ENCODE measurements around the gene PDGFC. TPM values are rescaled to one million over a fixed set of nuclear protein-coding genes. Genes with fewer than 3 reads are reported as not detected.

The PDGFC gene
- total and polyA plus RNA-seq, 2 of the 13 experiments (the other 11 are each of a cell fraction or from before 2014, with no cell fraction given) = 4.6 to 9.1 TPM

DNA sequence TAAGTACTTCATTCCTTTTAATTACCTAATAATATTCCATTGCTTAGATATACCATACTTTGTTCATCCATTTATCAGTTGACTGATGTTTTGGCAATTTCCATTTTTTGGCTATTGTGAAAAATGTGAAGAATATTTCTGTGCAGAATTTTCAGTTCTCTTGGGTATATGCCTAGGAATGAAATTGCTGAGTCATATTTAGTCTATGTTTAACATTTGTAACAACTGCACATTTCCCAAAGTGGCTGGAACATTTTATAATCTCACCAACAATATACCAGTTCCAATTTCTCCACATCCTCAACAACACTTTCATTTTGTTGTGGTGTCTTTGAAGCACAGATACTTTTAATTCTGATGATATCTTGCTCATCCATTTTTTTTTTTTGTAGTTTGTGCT, 215.5 kb downstream of the PDGFC start (continued):
- TF ChIP-seq, protein P1, sequence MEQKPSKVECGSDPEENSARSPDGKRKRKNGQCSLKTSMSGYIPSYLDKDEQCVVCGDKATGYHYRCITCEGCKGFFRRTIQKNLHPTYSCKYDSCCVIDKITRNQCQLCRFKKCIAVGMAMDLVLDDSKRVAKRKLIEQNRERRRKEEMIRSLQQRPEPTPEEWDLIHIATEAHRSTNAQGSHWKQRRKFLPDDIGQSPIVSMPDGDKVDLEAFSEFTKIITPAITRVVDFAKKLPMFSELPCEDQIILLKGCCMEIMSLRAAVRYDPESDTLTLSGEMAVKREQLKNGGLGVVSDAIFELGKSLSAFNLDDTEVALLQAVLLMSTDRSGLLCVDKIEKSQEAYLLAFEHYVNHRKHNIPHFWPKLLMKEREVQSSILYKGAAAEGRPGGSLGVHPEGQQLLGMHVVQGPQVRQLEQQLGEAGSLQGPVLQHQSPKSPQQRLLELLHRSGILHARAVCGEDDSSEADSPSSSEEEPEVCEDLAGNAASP (CRISPR knock-in tag; IDR thresholded peaks at IDR 0.05; ENCODE audit: borderline replicate concordance) = no peak

GRCh38 chr4:156754832-156755570, 216.6 kb downstream of the PDGFC start:
- no TSS peak for BruUV-seq (replicated peaks)
- in situ Hi-C loops (cut with HindIII; ENCODE audit: extremely low pct_ligation_motif_present, low pct_unique_long_range_greater_than_20kb) = no loop called here
- H3K27ac ChIP-seq (ENCODE audit: extremely low read length, insufficient read depth, low read length) = no peak overlapping the region
- intact Hi-C loops (cut with micrococcal nuclease; ENCODE audit: unreplicated experiment) = no loop called here
- 70% methylated on average over 5 of the region's 5 CpGs for WGBS (ENCODE audit: low lambda C conversion rate)
- FAIRE-seq (no peak), DNase-seq (ENCODE audit: low spot score) (no peak), ATAC-seq (no peak)
- H3K79me2 ChIP-seq (ENCODE audit: insufficient read depth, low read length) = no peaks in the 10 kb centered on the region
- H3K9ac ChIP-seq (ENCODE audit: insufficient read depth, low read depth, low read length) = no peak overlapping the region
- no peak overlapping the region for H2AFZ ChIP-seq (ENCODE audit: low read length)
- POLR2A ChIA-PET = no interaction called here
- no peaks in the 10 kb centered on the region for H3K36me3 ChIP-seq (replicated peaks in 1 of 2; ENCODE audit: control insufficient read depth in 1 of 2, insufficient read depth in 2 of 2, low read length in 2 of 2)
- H3K27me3 ChIP-seq (ENCODE audit: control insufficient read depth in 1 of 2, insufficient read depth in 2 of 2, low read length in 2 of 2) = no peaks in the 10 kb centered on the region
- no peaks in the 10 kb centered on the region for H4K20me1 ChIP-seq (ENCODE audit: insufficient read depth, low read length)
- TF ChIP-seq ZMYM4 (CRISPR knock-in tag; IDR thresholded peaks at IDR 0.05) (no peak), AGO1 (IDR thresholded peaks at IDR 0.05; ENCODE audit: low read depth, low read length, poor library complexity, severe bottlenecking) (no peak), SRSF1 (optimal IDR thresholded peaks at IDR 0.05; ENCODE audit: low read depth, low read length) (no peak), KDM1A (CRISPR knock-in tag; IDR thresholded peaks at IDR 0.05) (no peak), HNRNPUL1 (IDR thresholded peaks at IDR 0.05; ENCODE audit: low read depth, low read length) (no peak), ZNF678 (CRISPR knock-in tag; IDR thresholded peaks at IDR 0.05) (no peak), ZNF629 (CRISPR knock-in tag; conservative IDR thresholded peaks at IDR 0.05) (no peak), GLI4 (CRISPR knock-in tag; IDR thresholded peaks at IDR 0.05; ENCODE audit: borderline replicate concordance) (no peak), ZNF253 (CRISPR knock-in tag; IDR thresholded peaks at IDR 0.05; ENCODE audit: borderline replicate concordance) (no peak), ZEB1 (IDR thresholded peaks at IDR 0.05; ENCODE audit: insufficient replicate concordance, low read depth) (no peak), ZNF350 (CRISPR knock-in tag; IDR thresholded peaks at IDR 0.05; ENCODE audit: borderline replicate concordance, low read depth) (no peak)
- TF ChIP-seq, protein P2, sequence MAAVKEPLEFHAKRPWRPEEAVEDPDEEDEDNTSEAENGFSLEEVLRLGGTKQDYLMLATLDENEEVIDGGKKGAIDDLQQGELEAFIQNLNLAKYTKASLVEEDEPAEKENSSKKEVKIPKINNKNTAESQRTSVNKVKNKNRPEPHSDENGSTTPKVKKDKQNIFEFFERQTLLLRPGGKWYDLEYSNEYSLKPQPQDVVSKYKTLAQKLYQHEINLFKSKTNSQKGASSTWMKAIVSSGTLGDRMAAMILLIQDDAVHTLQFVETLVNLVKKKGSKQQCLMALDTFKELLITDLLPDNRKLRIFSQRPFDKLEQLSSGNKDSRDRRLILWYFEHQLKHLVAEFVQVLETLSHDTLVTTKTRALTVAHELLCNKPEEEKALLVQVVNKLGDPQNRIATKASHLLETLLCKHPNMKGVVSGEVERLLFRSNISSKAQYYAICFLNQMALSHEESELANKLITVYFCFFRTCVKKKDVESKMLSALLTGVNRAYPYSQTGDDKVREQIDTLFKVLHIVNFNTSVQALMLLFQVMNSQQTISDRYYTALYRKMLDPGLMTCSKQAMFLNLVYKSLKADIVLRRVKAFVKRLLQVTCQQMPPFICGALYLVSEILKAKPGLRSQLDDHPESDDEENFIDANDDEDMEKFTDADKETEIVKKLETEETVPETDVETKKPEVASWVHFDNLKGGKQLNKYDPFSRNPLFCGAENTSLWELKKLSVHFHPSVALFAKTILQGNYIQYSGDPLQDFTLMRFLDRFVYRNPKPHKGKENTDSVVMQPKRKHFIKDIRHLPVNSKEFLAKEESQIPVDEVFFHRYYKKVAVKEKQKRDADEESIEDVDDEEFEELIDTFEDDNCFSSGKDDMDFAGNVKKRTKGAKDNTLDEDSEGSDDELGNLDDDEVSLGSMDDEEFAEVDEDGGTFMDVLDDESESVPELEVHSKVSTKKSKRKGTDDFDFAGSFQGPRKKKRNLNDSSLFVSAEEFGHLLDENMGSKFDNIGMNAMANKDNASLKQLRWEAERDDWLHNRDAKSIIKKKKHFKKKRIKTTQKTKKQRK (IDR thresholded peaks at IDR 0.05; ENCODE audit: low read length) = no peak
- TF ChIP-seq, protein P3, sequence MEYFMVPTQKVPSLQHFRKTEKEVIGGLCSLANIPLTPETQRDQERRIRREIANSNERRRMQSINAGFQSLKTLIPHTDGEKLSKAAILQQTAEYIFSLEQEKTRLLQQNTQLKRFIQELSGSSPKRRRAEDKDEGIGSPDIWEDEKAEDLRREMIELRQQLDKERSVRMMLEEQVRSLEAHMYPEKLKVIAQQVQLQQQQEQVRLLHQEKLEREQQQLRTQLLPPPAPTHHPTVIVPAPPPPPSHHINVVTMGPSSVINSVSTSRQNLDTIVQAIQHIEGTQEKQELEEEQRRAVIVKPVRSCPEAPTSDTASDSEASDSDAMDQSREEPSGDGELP (IDR thresholded peaks at IDR 0.05; ENCODE audit: borderline replicate concordance, low read depth) = no peak
- H3K4me3 ChIP-seq (replicated peaks in 1 of 3; ENCODE audit: insufficient read depth in 1 of 3, low read depth in 2 of 3, low read length in 3 of 3) = no peak overlapping the region
- H3K9me3 ChIP-seq (ENCODE audit: low read length) = no peaks in the 10 kb centered on the region
- H3K4me2 ChIP-seq (ENCODE audit: low read depth, low read length) = no peak overlapping the region
- H3K4me1 ChIP-seq (ENCODE audit: insufficient read depth, low read length) = no peaks in the 10 kb centered on the region
- CTCF ChIA-PET (ENCODE audit: low intra/inter-chr PET ratio, low total read pairs) = no interaction called here

Measured in HepG2 (cell line).